Memory B cell (primary cell): Measurements from ENCODE around the gene LKAAEAR1.
A peak's percentile ranks its signal among the peaks of the same experiment; 100 is the strongest.

ENCODE experiments used
- ATAC-seq: fragments of 150-1000 bp; cut with Tn5 transposase; 2 replicates; pipeline ENCODE4 v1.10.0; 2021; ENCODE audit warnings: low read depth, mild to moderate bottlenecking, moderate library complexity
- DNase-seq, 2 donors: peaks; one replicate each; pipeline ENCODE4 v3.0.0; 2022; ENCODE audit warnings: low spot score in 2 of 2
- H3K27ac Mint-ChIP-seq: one replicate; pipeline ENCODE4 v1.8.0; 2022; ENCODE audit warnings: mild to moderate bottlenecking, moderate library complexity, mixed read lengths
- H3K27me3 Mint-ChIP-seq: one replicate; pipeline ENCODE4 v1.8.0; 2022; ENCODE audit warnings: mixed read lengths
- H3K36me3 Mint-ChIP-seq: one replicate; pipeline ENCODE4 v1.8.0; 2022; ENCODE audit warnings: mild to moderate bottlenecking, mixed read lengths
- H3K4me1 Mint-ChIP-seq: one replicate; pipeline ENCODE4 v1.8.0; 2022; ENCODE audit warnings: mixed read lengths
- H3K4me3 Mint-ChIP-seq: one replicate; pipeline ENCODE4 v1.8.0; 2022; ENCODE audit warnings: mild to moderate bottlenecking, moderate library complexity, mixed read lengths
- H3K9me3 Mint-ChIP-seq: one replicate; pipeline ENCODE4 v1.8.0; 2022; ENCODE audit warnings: mixed read lengths

LKAAEAR1 gene

GRCh38 chr20:64082126-64082731 lies 2.0 kb downstream of the LKAAEAR1 start:
- peak overlapping the region; percentile 53 for H3K4me3 Mint-ChIP-seq
- ATAC-seq (no peak), DNase-seq (no peak)
- peaks cover 5% of the 10 kb centered on the region for H3K36me3 Mint-ChIP-seq
- peaks cover 38% of the 10 kb centered on the region for H3K4me1 Mint-ChIP-seq
- H3K27me3 Mint-ChIP-seq, result peaks cover 1% of the 10 kb centered on the region
- H3K27ac Mint-ChIP-seq, result peak overlapping the region; percentile 93
- no peaks in the 10 kb centered on the region for H3K9me3 Mint-ChIP-seq

GRCh38 chr20:64081624-64081964 lies 2.6 kb downstream of the LKAAEAR1 start:
- Mint-ChIP-seq H3K36me3 (peaks cover 3% of the 10 kb centered on the region), H3K27me3 (peaks cover 1% of the 10 kb centered on the region), H3K4me3 (peak overlapping the region; percentile 53), H3K9me3 (no peaks in the 10 kb centered on the region), H3K27ac (peak overlapping the region; percentile 93), H3K4me1 (peaks cover 38% of the 10 kb centered on the region)
- DNase-seq (no peak), ATAC-seq (no peak)

DNA sequence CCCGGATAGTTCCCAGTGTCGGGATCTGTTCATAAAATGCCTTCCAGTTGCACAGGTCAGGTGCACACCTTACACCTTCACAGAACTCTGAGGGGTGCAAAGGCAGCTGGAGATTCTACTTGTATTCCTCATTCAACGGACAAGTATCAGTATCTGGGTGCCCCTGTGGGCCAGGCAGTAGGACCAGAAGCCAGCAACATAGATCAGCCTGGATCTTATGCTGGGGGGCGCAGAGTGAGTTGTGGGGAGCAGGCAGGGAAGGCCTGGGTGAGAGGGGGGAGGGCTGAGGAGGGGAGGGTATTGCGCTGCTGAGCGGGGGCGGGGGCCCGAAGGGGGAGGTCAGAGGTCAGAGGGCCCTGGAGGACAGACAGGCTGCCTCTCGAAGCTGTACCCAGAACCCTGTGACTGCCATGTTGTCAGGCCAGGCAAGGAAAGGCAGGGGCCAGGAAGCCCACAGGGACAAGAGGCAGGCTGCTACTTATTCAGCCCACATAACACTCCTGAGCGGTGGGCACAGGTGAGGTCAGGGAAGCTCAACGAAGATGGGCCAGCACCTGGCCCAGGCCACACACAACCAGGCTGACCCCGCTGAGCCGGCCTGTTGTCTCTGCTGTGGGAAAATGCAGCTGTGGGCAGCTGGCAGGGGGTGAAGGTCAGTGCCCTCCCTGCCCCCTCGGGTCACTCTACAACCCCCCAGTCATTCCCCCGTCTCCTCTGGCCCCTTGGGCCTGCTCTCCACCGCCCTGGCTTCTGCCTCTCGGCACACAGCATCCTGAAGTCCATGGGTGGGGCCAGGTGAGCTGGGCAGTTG lies 3.2 kb downstream of the LKAAEAR1 start:
- Mint-ChIP-seq H3K4me3 (peak overlapping the region; percentile 78), H3K4me1 (peaks cover 38% of the 10 kb centered on the region), H3K36me3 (peaks cover 2% of the 10 kb centered on the region), H3K27me3 (peaks cover 1% of the 10 kb centered on the region), H3K9me3 (no peaks in the 10 kb centered on the region), H3K27ac (peak overlapping the region; percentile 93)
- ATAC-seq (no peak), DNase-seq (no peak)

- peak; percentile 64 to 68 for DNase-seq
- Mint-ChIP-seq H3K36me3 (peaks cover 6% of the 10 kb centered on the region), H3K27ac (peak within 1 kb of the TSS; percentile 96), H3K9me3 (no peaks in the 10 kb centered on the region), H3K4me3 (peak within 1 kb of the TSS; percentile 96), H3K4me1 (peaks cover 42% of the 10 kb centered on the region), H3K27me3 (peaks cover 1% of the 10 kb centered on the region)
- peak; percentile 23 for ATAC-seq
Measured at GRCh38 chr20:64080013-64080812, 4.0 kb downstream of the LKAAEAR1 start, which contains the start of gene OPRL1. TSS of gene OPRL1 (plus strand) at chr20:64080082. CDS start at chr20:64092721, 12,639 bp downstream.

DNA sequence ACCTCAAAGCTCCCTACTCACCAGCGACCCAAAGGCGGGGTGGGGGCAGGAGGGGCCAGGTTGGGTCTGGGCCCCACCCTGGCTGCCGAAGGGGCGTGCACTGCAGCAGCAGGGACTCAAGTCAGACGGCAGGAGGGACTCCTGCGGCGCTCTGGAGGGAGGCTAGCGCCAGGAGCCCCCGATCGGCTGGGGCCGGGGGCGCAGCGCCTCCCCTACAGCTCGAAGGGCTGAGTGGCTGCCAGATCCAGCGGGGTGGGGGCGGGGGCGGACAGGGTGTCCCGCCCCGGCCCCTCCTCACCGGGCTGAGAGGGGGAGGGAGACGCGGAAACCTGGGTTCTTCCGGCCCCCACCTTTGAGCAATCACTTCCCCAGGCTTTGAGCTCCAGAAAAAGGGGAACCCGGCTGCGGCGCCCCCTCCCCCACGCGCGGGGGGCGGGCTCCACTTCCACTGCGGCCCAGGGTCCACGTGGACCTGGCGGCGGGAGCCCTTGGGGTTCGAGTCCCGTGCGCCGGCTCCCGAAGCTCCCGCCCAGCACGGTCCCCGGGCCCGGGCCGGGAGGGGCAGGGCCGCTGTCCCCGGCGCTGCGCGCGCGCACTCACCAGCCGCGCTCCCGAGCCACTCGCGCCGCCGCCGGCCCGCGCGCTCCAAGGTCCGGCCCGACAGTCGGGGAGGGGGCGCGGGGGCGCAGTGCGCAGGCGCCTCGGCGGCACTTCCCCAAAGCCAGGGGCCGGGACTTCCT lies 4.8 kb downstream of the LKAAEAR1 start, which contains the start of gene RGS19:
Gene RGS19 (minus strand): TSS at position 246 of the 740 bp plus-strand sequence. CDS start 2,632 bp downstream, outside the sequence.
- ATAC-seq, result peak; percentile 50

DNA sequence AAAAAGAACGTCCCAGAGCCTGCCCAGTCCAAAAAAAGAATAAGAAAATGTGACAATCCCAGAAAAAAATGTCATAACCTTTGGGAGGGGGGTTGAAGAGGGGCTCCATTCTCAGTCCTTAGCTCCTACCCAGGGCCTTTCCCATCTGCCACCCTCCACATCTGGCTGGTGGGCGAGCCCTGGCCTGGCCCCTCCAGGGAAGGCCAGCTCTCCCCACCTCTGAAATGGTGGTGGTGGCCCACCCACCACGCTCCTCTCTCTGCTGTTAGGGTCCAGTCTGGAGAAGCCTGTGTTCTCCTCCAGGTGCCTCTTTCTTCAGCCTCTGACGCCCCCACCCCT lies 5.3 kb downstream of the LKAAEAR1 start:
- H3K27me3 Mint-ChIP-seq, result no peaks in the 10 kb centered on the region
- H3K4me1 Mint-ChIP-seq, result peaks cover 37% of the 10 kb centered on the region
- H3K4me3 Mint-ChIP-seq, result peak overlapping the region; percentile 96
- no peaks in the 10 kb centered on the region for H3K9me3 Mint-ChIP-seq
- peak overlapping the region; percentile 96 for H3K27ac Mint-ChIP-seq
- peaks cover 10% of the 10 kb centered on the region for H3K36me3 Mint-ChIP-seq
- no peak for DNase-seq
- no peak for ATAC-seq

More for the DNA sequence above, 4.8 kb downstream of the LKAAEAR1 start, which contains the start of gene RGS19:
- peak within 1 kb of the TSS; percentile 96 for H3K27ac Mint-ChIP-seq
- H3K36me3 Mint-ChIP-seq, result peaks cover 10% of the 10 kb centered on the region
- H3K4me1 Mint-ChIP-seq, result peaks cover 40% of the 10 kb centered on the region
- no peaks in the 10 kb centered on the region for H3K9me3 Mint-ChIP-seq
- H3K4me3 Mint-ChIP-seq, result peak within 1 kb of the TSS; percentile 96
- peak; percentile 89 to 91 for DNase-seq
- H3K27me3 Mint-ChIP-seq, result peaks cover 1% of the 10 kb centered on the region

DNA sequence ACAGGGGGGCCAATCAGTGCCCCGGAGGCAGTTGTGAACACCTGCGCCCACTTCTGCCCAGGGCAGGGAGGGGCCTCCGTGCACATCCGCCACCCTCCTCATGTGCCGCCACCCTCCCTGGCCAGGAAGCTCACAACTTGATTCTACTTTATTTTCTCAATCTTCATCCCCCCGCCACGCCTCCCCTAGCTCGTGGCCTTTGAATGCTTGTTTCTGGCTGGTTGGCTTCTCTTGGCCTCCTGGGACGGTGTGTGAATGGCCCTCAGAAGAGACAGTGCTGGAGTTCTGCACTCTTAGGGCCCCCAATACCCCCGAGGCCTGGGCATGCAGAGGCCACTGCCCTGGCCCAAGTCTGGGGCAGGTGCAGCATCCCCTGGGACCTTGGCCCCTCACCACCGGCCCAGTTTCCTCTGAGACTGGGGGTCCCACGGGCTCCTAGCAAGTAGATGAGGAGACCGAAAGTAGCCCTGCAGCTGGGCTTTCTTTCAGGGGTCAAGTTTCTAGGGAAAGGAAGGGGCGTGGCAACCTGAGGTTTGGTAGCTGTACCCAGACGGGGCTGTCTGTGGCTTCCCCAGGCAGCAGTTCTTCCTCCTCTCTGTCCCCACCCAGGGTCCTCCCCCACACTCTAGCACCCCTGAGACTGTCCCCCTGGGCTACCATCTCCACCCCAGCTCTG lies 6.2 kb downstream of the LKAAEAR1 start:
- no peaks in the 10 kb centered on the region for H3K27me3 Mint-ChIP-seq
- no peaks in the 10 kb centered on the region for H3K9me3 Mint-ChIP-seq
- peak; percentile 67 to 78 for DNase-seq
- peaks cover 34% of the 10 kb centered on the region for H3K4me1 Mint-ChIP-seq
- peak overlapping the region; percentile 96 for H3K4me3 Mint-ChIP-seq
- peak overlapping the region; percentile 96 for H3K27ac Mint-ChIP-seq
- H3K36me3 Mint-ChIP-seq, result peaks cover 10% of the 10 kb centered on the region
- peak; percentile 63 for ATAC-seq

DNA sequence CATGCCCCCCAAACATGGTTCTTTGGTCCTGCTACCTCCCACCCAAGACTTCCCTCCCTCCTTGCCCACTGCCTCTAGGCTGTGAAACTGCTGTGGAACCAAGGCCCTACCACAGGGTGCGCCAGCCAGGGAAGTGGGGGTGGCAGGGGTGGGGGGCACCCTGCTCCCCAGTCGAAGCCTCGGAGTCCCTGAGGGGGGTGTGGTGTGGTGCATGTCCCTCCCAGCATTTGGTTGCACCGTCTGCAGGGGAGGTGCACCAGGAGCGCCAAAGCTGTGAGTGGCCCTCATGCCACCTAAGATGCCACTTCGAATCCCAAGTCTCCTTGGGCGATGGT lies 6.7 kb downstream of the LKAAEAR1 start:
- ATAC-seq, result peak; percentile 3
- H3K9me3 Mint-ChIP-seq, result no peaks in the 10 kb centered on the region
- no peak for DNase-seq
- no peaks in the 10 kb centered on the region for H3K27me3 Mint-ChIP-seq
- H3K36me3 Mint-ChIP-seq, result peaks cover 10% of the 10 kb centered on the region
- H3K4me3 Mint-ChIP-seq, result peak overlapping the region; percentile 96
- peak overlapping the region; percentile 73 for H3K27ac Mint-ChIP-seq
- H3K4me1 Mint-ChIP-seq, result peaks cover 30% of the 10 kb centered on the region

DNA sequence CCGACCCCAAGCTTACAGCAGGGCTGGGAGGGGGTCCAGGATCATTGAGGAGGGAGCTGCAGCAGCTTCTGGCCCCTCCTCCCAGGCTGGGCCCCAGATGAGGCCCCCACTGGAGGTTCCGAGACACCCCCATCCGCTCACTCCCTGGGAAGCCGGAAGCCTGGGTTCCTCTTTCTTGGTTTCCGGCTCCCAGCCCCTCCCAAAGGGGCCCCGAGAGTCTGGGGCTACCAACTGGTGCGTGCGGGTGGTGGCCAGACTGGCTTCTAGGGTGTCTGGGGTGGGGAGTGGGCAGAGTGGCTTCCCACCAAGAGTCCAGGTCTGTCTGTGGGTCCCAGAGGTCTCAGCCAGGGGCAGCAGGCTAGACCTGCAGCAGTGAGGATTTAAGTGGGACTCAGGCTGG lies 7.1 kb downstream of the LKAAEAR1 start:
- ATAC-seq, result peak; percentile 14
- peak in 1 of 2 donors; percentile 52 for DNase-seq
- Mint-ChIP-seq H3K4me3 (peak overlapping the region; percentile 96), H3K9me3 (no peaks in the 10 kb centered on the region), H3K27me3 (no peaks in the 10 kb centered on the region), H3K4me1 (peaks cover 30% of the 10 kb centered on the region), H3K27ac (peak overlapping the region; percentile 73), H3K36me3 (peaks cover 11% of the 10 kb centered on the region)

DNA sequence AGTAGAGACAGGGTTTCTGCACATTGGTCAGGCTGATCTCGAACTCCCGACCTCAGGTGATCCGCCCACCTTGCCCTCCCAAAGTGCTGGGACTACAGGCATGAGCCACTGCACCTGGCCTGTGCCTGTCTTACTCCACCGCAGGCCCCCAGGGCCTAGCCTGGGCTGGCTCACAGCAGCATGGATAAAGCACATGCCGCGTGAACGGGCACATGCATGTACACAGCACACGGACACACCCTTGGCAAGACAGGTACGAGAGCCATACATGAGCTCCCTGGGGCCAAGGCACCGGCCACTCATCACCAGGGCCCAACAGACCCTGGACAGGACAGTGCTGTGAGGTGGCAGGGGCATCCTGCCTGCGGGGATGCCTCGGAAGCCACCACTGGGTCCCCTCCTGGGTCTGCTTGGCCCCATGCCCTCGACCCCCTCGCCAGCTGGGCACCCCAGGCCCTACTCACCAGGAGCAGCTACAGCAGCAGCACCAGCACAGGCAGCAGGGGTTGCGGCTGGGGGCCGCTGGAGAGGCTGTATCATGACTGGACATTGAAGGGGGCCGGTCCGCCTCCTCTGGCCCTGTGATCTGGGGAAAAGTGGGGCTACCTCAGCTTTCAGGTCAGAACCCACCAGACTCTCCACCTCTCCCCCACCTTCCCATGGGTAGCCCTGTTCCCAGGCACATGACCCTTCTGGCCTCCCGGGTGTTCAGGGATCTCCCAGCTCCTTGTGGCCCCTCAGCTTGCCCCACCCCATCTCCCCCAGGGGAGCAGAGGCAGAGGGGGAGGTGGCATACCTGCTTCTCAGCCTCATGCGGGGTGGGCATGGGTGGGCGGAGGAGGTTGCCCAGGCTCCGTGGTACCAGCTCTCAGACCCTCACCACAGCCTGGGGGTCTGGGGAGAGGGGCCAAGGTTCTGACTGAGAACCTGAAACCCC lies 7.9 kb downstream of the LKAAEAR1 start:
- Mint-ChIP-seq H3K36me3 (peaks cover 11% of the 10 kb centered on the region), H3K9me3 (no peaks in the 10 kb centered on the region), H3K27ac (no peak overlapping the region), H3K4me3 (peak overlapping the region; percentile 96), H3K27me3 (no peaks in the 10 kb centered on the region), H3K4me1 (peaks cover 31% of the 10 kb centered on the region)
- ATAC-seq (no peak), DNase-seq (no peak)

DNA sequence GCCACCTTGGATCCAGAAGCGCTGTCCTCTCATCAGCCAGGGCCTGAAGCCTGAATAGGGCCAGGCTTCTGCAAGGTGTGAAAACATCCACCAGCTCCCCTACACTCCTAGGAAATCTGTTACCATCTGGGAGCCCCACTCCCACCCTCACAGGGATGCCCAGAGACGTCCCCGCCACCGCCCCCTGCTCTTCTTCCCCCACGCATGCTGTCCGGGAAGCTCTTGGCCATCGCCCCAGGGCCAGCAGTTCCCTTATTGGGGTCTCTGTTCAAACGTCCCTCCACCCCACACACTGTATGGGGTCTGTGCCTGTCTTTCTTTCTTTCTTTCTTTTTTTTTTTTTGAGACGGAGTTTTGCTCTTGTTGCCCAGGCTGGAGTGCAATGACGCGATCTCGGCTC lies 8.6 kb downstream of the LKAAEAR1 start:
- Mint-ChIP-seq H3K4me1 (peaks cover 31% of the 10 kb centered on the region), H3K27ac (peak overlapping the region; percentile 20)

DNA sequence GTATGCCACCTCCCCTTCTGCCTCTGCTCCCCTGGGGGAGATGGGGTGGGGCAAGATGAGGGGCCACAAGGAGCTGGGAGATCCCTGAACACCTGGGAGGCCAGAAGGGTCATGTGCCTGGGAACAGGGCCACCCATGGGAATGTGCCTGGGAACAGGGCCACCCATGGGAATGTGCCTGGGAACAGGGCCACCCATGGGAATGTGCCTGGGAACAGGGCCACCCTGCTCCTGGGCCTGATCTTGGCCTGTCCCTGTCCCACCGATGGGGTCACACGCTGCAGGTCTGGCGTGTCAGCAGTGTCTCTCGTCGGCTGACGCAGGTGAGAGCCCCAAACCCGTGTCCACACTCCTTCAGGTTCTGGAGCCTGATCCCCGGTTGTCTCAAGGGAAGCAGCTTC lies 9.2 kb downstream of the LKAAEAR1 start:
- ATAC-seq (no peak), DNase-seq (no peak)
- peaks cover 11% of the 10 kb centered on the region for H3K36me3 Mint-ChIP-seq
- no peak overlapping the region for H3K4me3 Mint-ChIP-seq
- peaks cover 29% of the 10 kb centered on the region for H3K4me1 Mint-ChIP-seq
- no peaks in the 10 kb centered on the region for H3K9me3 Mint-ChIP-seq
- H3K27me3 Mint-ChIP-seq, result no peaks in the 10 kb centered on the region
- H3K27ac Mint-ChIP-seq, result peak overlapping the region; percentile 20

More for the DNA sequence above, 8.6 kb downstream of the LKAAEAR1 start:
- no peaks in the 10 kb centered on the region for H3K27me3 Mint-ChIP-seq
- no peak overlapping the region for H3K4me3 Mint-ChIP-seq
- ATAC-seq, result no peak
- peaks cover 11% of the 10 kb centered on the region for H3K36me3 Mint-ChIP-seq
- H3K9me3 Mint-ChIP-seq, result no peaks in the 10 kb centered on the region
- DNase-seq, result no peak
